ENCODE measurements around the gene OR8B8.

GRCh38 chr11:124421043-124421442 is 24.5 kb downstream of the OR8B8 start:
- no peak for TF ChIP-seq SP1 (IDR thresholded peaks at IDR 0.05)
- no peak for TF ChIP-seq FOXA1 (IDR thresholded peaks at IDR 0.05)
- no peak for TF ChIP-seq ARNT (IDR thresholded peaks at IDR 0.05)
- TF ChIP-seq ELF4 (IDR thresholded peaks at IDR 0.05), result no peak
- no peak for TF ChIP-seq BHLHE40 (IDR thresholded peaks at IDR 0.05; ENCODE audit: borderline replicate concordance)
- TF ChIP-seq TARDBP (IDR thresholded peaks at IDR 0.05), result no peak
- no peak for TF ChIP-seq PKNOX1 (IDR thresholded peaks at IDR 0.05)
- no peak for TF ChIP-seq FOXK2 (IDR thresholded peaks at IDR 0.05)
- no peak for TF ChIP-seq ZNF384 (IDR thresholded peaks at IDR 0.05)
- TF ChIP-seq FOXM1 (IDR thresholded peaks at IDR 0.05; ENCODE audit: borderline replicate concordance), result no peak
- no peak for TF ChIP-seq HDGF (IDR thresholded peaks at IDR 0.05; ENCODE audit: borderline replicate concordance)
